ENCODE data around the gene IL1RAP. TPM values are rescaled to one million over a fixed set of nuclear protein-coding genes. Genes with fewer than 3 reads are reported as not detected.

The IL1RAP gene
- total RNA-seq, 1 experiment from 2014 or later = 186 TPM

- peaks cover 79% of the 10 kb centered on the region for H3K4me1 Mint-ChIP-seq (ENCODE audit: low read depth, unreplicated experiment)
Observed at GRCh38 chr3:190588570-190588969, 74.7 kb downstream of the IL1RAP start.

GRCh38 chr3:190589326-190589725 lies 75.4 kb downstream of the IL1RAP start:
- no TSS peak for BruUV-seq (replicated peaks)
- Mint-ChIP-seq H3K27ac (ENCODE audit: unreplicated experiment) (peak overlapping the region; percentile 24), H3K9me3 (ENCODE audit: low read depth, unreplicated experiment) (peaks cover 2% of the 10 kb centered on the region), H3K4me3 (ENCODE audit: low read depth, unreplicated experiment) (no peak overlapping the region), H3K36me3 (ENCODE audit: insufficient read depth, unreplicated experiment) (peaks cover 51% of the 10 kb centered on the region), H3K27me3 (ENCODE audit: unreplicated experiment) (no peaks in the 10 kb centered on the region), H3K4me1 (ENCODE audit: low read depth, unreplicated experiment) (peaks cover 86% of the 10 kb centered on the region)
- CTCF ChIA-PET = no interaction called here
- TF ChIP-seq CTCF (IDR thresholded peaks at IDR 0.05; ENCODE audit: unreplicated experiment) = no peak
- intact Hi-C loops (cut with micrococcal nuclease; ENCODE audit: unreplicated experiment) = no loop called here
- DNase-seq = no peak

More at GRCh38 chr3:190588570-190588969, 74.7 kb downstream of the IL1RAP start:
- peaks cover 2% of the 10 kb centered on the region for H3K9me3 Mint-ChIP-seq (ENCODE audit: low read depth, unreplicated experiment)
- peaks cover 51% of the 10 kb centered on the region for H3K36me3 Mint-ChIP-seq (ENCODE audit: insufficient read depth, unreplicated experiment)
- BruUV-seq (replicated peaks) = no TSS peak
- TF ChIP-seq CTCF (IDR thresholded peaks at IDR 0.05; ENCODE audit: unreplicated experiment) = no peak
- no peak for DNase-seq
- CTCF ChIA-PET = no interaction called here
- H3K4me3 Mint-ChIP-seq (ENCODE audit: low read depth, unreplicated experiment) = no peak overlapping the region
- H3K27ac Mint-ChIP-seq (ENCODE audit: unreplicated experiment) = peak overlapping the region; percentile 90
- intact Hi-C loops (cut with micrococcal nuclease; ENCODE audit: unreplicated experiment) = no loop called here
- no peaks in the 10 kb centered on the region for H3K27me3 Mint-ChIP-seq (ENCODE audit: unreplicated experiment)

GRCh38 chr3:190591080-190591479 lies 77.2 kb downstream of the IL1RAP start:
- BruUV-seq (replicated peaks) = no TSS peak
- intact Hi-C loops (cut with micrococcal nuclease; ENCODE audit: unreplicated experiment) = no loop called here
- no peak for TF ChIP-seq CTCF (IDR thresholded peaks at IDR 0.05; ENCODE audit: unreplicated experiment)
- Mint-ChIP-seq H3K4me3 (ENCODE audit: low read depth, unreplicated experiment) (peak overlapping the region; percentile 22), H3K9me3 (ENCODE audit: low read depth, unreplicated experiment) (peaks cover 2% of the 10 kb centered on the region), H3K4me1 (ENCODE audit: low read depth, unreplicated experiment) (peaks cover 96% of the 10 kb centered on the region), H3K27me3 (ENCODE audit: unreplicated experiment) (no peaks in the 10 kb centered on the region), H3K36me3 (ENCODE audit: insufficient read depth, unreplicated experiment) (peaks cover 45% of the 10 kb centered on the region), H3K27ac (ENCODE audit: unreplicated experiment) (peak overlapping the region; percentile 84)
- DNase-seq = peak; percentile 35
- CTCF ChIA-PET = interaction anchor here (0.8 to 0.9 kb wide), 2 partner anchors 22 to 28 kb away, joined by 3 to 4 read pairs; no protein-coding TSS in a partner anchor

GRCh38 chr3:190593075-190593474 lies 79.2 kb downstream of the IL1RAP start:
- Mint-ChIP-seq H3K4me3 (ENCODE audit: low read depth, unreplicated experiment) (no peak overlapping the region), H3K27ac (ENCODE audit: unreplicated experiment) (peak overlapping the region; percentile 21), H3K4me1 (ENCODE audit: low read depth, unreplicated experiment) (peaks cover 95% of the 10 kb centered on the region), H3K9me3 (ENCODE audit: low read depth, unreplicated experiment) (peaks cover 2% of the 10 kb centered on the region), H3K27me3 (ENCODE audit: unreplicated experiment) (no peaks in the 10 kb centered on the region), H3K36me3 (ENCODE audit: insufficient read depth, unreplicated experiment) (peaks cover 29% of the 10 kb centered on the region)
- CTCF ChIA-PET = no interaction called here
- TF ChIP-seq CTCF (IDR thresholded peaks at IDR 0.05; ENCODE audit: unreplicated experiment) = no peak
- BruUV-seq (replicated peaks) = no TSS peak
- intact Hi-C loops (cut with micrococcal nuclease; ENCODE audit: unreplicated experiment) = no loop called here
- no peak for DNase-seq
